SK-N-SH treated with all-trans-retinoic acid at 6 μM for 48 hours (cell line): Measurements from ENCODE around the gene OR6C74.

Experiments used
- ATAC-seq: fragments of 200-7000 bp; cut with Tn5 transposase; 3 replicates; pipeline ENCODE4 v1.9.1; 2020; ENCODE audit warnings: mild to moderate bottlenecking, moderate library complexity
- ARNTL ChIP-seq: fragments of 450-650 bp; formaldehyde crosslinking; IDR thresholded peaks from 2 replicates; pipeline ENCODE4 v1.5.0; 2020; ENCODE audit warnings: low read depth, mild to moderate bottlenecking, moderate library complexity, borderline replicate concordance
- BACH2 ChIP-seq: fragments of 250-450 bp; sonication (Bioruptor Pico); IDR thresholded peaks from 2 replicates; pipeline ENCODE4 v1.9.0; 2021; ENCODE audit warnings: mild to moderate bottlenecking, borderline replicate concordance
- CSDC2 ChIP-seq: fragments of 250-450 bp; sonication (Bioruptor Pico); IDR thresholded peaks from 2 replicates; pipeline ENCODE4 v1.5.0; 2020; ENCODE audit warnings: mild to moderate bottlenecking, moderate library complexity
- ESRRG ChIP-seq: fragments of 250-450 bp; sonication (Bioruptor Pico); IDR thresholded peaks from 2 replicates; pipeline ENCODE4 v1.6.1; 2021; ENCODE audit warnings: mild to moderate bottlenecking
- ISL1 ChIP-seq: fragments of 250-450 bp; sonication (Bioruptor Pico); IDR thresholded peaks from 2 replicates; pipeline ENCODE4 v2.1.2; 2022; ENCODE audit warnings: mild to moderate bottlenecking, moderate library complexity
- OSR1 ChIP-seq: fragments of 250-450 bp; sonication (Bioruptor Pico); IDR thresholded peaks from 2 replicates; pipeline ENCODE4 v1.8.0; 2022; ENCODE audit warnings: moderate library complexity, mild to moderate bottlenecking, inconsistent platforms
- PPARA ChIP-seq: fragments of 250-450 bp; sonication (Bioruptor Pico); IDR thresholded peaks from 2 replicates; pipeline ENCODE4 v1.5.0; 2020; ENCODE audit warnings: mild to moderate bottlenecking, borderline replicate concordance
- RARB ChIP-seq: fragments of 250-450 bp; sonication (Bioruptor Pico); IDR thresholded peaks from 2 replicates; pipeline ENCODE4 v1.8.0; 2021; ENCODE audit warnings: mild to moderate bottlenecking, moderate library complexity
- SNAI2 ChIP-seq: fragments of 250-450 bp; sonication (Bioruptor Pico); IDR thresholded peaks from 2 replicates; pipeline ENCODE4 v1.5.0; 2020; ENCODE audit warnings: mild to moderate bottlenecking, moderate library complexity
- TCF4 ChIP-seq: fragments of 250-450 bp; sonication (Bioruptor Pico); IDR thresholded peaks from 2 replicates; pipeline ENCODE4 v1.8.0; 2021; ENCODE audit warnings: mild to moderate bottlenecking, moderate library complexity, borderline replicate concordance
- TOX ChIP-seq: fragments of 250-450 bp; sonication (Bioruptor Pico); IDR thresholded peaks from 2 replicates; pipeline ENCODE4 v1.8.0; 2021; ENCODE audit warnings: mild to moderate bottlenecking, moderate library complexity, borderline replicate concordance
- ZFP3 ChIP-seq: fragments of 250-450 bp; sonication (Bioruptor Pico); IDR thresholded peaks from 2 replicates; pipeline ENCODE4 v1.5.0; 2020; ENCODE audit warnings: mild to moderate bottlenecking, moderate library complexity
- ZFP30 ChIP-seq: fragments of 450-650 bp; formaldehyde crosslinking; IDR thresholded peaks from 2 replicates; pipeline ENCODE4 v1.5.0; 2022; ENCODE audit warnings: mild to moderate bottlenecking, moderate library complexity
- ZNF565 ChIP-seq: fragments of 450-650 bp; formaldehyde crosslinking; conservative IDR thresholded peaks from 2 replicates; pipeline ENCODE4 v1.5.0; 2020; ENCODE audit warnings: low read depth, mild to moderate bottlenecking, moderate library complexity
- ZNF70 ChIP-seq: fragments of 450-650 bp; formaldehyde crosslinking; IDR thresholded peaks from 2 replicates; pipeline ENCODE4 v1.5.0; 2020; ENCODE audit warnings: mild to moderate bottlenecking, moderate library complexity
- ZNF8 ChIP-seq: fragments of 450-650 bp; formaldehyde crosslinking; IDR thresholded peaks from 2 replicates; pipeline ENCODE4 v1.5.0; 2020; ENCODE audit warnings: mild to moderate bottlenecking, moderate library complexity
- TF ChIP-seq, protein P1 (sequence below): fragments of 250-450 bp; sonication (Bioruptor Pico); IDR thresholded peaks from 2 replicates; pipeline ENCODE4 v1.5.0; 2020; ENCODE audit warnings: mild to moderate bottlenecking, moderate library complexity
- TF ChIP-seq, protein P2 (sequence below): fragments of 250-450 bp; sonication (Bioruptor Pico); IDR thresholded peaks from 2 replicates; pipeline ENCODE4 v1.8.0; 2021; ENCODE audit warnings: low read depth, mild to moderate bottlenecking, moderate library complexity, borderline replicate concordance
- TF ChIP-seq, protein P3 (sequence below): fragments of 250-450 bp; sonication (Bioruptor Pico); IDR thresholded peaks from 2 replicates; pipeline ENCODE4 v1.5.1; 2021; ENCODE audit warnings: mild to moderate bottlenecking, moderate library complexity
- TF ChIP-seq, protein P4 (sequence below): fragments of 250-450 bp; sonication (Bioruptor Pico); IDR thresholded peaks from 2 replicates; pipeline ENCODE4 v1.5.1; 2020; ENCODE audit warnings: low read depth, mild to moderate bottlenecking, moderate library complexity
- TF ChIP-seq, protein P5 (sequence below): fragments of 250-450 bp; sonication (Bioruptor Pico); IDR thresholded peaks from 2 replicates; pipeline ENCODE4 v1.8.0; 2020; ENCODE audit warnings: mild to moderate bottlenecking, moderate library complexity, borderline replicate concordance

Gene OR6C74

DNA sequence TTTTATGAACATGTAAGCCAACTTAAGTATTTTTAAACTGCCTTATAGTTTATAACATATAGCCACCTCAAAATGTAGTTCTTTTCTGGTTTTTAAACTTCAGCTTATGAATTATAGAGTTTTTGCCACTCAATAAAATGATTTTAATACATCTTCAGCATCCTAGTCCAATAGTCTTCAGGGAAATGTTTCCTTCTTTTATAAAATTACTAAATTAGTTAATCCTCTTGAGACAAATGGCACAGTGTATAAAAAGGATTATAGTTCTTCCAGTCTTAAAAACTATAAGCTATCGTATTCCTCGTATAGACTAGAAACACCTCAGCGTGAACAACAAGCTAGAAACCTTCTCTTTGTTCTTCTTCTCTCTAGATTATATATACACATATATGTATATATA is at the start of gene OR6C74:
Gene OR6C74 (plus strand): TSS at position 301 of the 400 bp plus-strand sequence. CDS start 2,679 bp downstream, outside the sequence.
- no peak for TF ChIP-seq ZFP3 (CRISPR knock-in tag)
- TF ChIP-seq CSDC2 (CRISPR knock-in tag), result no peak
- no peak for TF ChIP-seq ESRRG (CRISPR knock-in tag)
- TF ChIP-seq, protein P1, sequence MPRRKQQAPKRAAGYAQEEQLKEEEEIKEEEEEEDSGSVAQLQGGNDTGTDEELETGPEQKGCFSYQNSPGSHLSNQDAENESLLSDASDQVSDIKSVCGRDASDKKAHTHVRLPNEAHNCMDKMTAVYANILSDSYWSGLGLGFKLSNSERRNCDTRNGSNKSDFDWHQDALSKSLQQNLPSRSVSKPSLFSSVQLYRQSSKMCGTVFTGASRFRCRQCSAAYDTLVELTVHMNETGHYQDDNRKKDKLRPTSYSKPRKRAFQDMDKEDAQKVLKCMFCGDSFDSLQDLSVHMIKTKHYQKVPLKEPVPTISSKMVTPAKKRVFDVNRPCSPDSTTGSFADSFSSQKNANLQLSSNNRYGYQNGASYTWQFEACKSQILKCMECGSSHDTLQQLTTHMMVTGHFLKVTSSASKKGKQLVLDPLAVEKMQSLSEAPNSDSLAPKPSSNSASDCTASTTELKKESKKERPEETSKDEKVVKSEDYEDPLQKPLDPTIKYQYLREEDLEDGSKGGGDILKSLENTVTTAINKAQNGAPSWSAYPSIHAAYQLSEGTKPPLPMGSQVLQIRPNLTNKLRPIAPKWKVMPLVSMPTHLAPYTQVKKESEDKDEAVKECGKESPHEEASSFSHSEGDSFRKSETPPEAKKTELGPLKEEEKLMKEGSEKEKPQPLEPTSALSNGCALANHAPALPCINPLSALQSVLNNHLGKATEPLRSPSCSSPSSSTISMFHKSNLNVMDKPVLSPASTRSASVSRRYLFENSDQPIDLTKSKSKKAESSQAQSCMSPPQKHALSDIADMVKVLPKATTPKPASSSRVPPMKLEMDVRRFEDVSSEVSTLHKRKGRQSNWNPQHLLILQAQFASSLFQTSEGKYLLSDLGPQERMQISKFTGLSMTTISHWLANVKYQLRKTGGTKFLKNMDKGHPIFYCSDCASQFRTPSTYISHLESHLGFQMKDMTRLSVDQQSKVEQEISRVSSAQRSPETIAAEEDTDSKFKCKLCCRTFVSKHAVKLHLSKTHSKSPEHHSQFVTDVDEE (CRISPR knock-in tag), result no peak
- no peak for TF ChIP-seq ZNF8
- TF ChIP-seq ISL1, result no peak
- no peak for TF ChIP-seq ZNF565
- TF ChIP-seq, protein P2, sequence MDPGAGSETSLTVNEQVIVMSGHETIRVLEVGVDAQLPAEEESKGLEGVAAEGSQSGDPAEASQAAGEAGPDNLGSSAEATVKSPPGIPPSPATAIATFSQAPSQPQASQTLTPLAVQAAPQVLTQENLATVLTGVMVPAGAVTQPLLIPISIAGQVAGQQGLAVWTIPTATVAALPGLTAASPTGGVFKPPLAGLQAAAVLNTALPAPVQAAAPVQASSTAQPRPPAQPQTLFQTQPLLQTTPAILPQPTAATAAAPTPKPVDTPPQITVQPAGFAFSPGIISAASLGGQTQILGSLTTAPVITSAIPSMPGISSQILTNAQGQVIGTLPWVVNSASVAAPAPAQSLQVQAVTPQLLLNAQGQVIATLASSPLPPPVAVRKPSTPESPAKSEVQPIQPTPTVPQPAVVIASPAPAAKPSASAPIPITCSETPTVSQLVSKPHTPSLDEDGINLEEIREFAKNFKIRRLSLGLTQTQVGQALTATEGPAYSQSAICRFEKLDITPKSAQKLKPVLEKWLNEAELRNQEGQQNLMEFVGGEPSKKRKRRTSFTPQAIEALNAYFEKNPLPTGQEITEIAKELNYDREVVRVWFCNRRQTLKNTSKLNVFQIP (CRISPR knock-in tag), result no peak
- TF ChIP-seq SNAI2 (CRISPR knock-in tag), result no peak
- no peak for TF ChIP-seq OSR1 (CRISPR knock-in tag)
- TF ChIP-seq ARNTL (CRISPR knock-in tag), result no peak
- TF ChIP-seq PPARA (CRISPR knock-in tag), result no peak
- TF ChIP-seq BACH2, result no peak
- TF ChIP-seq, protein P3, sequence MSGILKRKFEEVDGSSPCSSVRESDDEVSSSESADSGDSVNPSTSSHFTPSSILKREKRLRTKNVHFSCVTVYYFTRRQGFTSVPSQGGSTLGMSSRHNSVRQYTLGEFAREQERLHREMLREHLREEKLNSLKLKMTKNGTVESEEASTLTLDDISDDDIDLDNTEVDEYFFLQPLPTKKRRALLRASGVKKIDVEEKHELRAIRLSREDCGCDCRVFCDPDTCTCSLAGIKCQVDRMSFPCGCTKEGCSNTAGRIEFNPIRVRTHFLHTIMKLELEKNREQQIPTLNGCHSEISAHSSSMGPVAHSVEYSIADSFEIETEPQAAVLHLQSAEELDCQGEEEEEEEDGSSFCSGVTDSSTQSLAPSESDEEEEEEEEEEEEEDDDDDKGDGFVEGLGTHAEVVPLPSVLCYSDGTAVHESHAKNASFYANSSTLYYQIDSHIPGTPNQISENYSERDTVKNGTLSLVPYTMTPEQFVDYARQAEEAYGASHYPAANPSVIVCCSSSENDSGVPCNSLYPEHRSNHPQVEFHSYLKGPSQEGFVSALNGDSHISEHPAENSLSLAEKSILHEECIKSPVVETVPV (CRISPR knock-in tag), result no peak
- TF ChIP-seq ZFP30 (CRISPR knock-in tag), result no peak
- TF ChIP-seq, protein P4, sequence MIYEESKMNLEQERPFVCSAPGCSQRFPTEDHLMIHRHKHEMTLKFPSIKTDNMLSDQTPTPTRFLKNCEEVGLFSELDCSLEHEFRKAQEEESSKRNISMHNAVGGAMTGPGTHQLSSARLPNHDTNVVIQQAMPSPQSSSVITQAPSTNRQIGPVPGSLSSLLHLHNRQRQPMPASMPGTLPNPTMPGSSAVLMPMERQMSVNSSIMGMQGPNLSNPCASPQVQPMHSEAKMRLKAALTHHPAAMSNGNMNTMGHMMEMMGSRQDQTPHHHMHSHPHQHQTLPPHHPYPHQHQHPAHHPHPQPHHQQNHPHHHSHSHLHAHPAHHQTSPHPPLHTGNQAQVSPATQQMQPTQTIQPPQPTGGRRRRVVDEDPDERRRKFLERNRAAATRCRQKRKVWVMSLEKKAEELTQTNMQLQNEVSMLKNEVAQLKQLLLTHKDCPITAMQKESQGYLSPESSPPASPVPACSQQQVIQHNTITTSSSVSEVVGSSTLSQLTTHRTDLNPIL, result no peak
- no peak for TF ChIP-seq TCF4 (CRISPR knock-in tag)
- no peak for TF ChIP-seq TOX (CRISPR knock-in tag)
- TF ChIP-seq ZNF70 (CRISPR knock-in tag), result no peak
- no peak for ATAC-seq

DNA sequence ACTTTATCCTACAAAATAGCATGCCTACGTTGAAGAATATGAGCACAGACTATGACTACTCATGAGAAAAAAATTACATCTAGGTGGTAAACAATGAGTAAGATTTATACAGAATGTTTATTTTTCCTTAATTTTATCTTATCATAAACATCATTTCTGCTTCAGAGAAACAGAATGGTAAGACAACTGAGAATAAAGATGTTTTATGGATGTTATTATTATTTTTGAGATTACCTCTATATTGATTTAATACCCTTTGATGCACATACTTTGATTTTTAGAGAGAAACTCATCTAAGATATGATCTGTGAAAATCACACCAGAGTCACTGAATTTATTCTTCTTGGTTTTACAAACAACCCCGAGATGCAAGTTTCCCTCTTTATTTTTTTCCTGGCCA is 23.7 kb upstream of the OR6C74 start, which contains the start of gene OR10A7:
Gene OR10A7 (plus strand): TSS at position 301 of the 400 bp plus-strand sequence. CDS start 0 bp downstream, at position 301.
- ATAC-seq, result no peak
- TF ChIP-seq, protein P3 (CRISPR knock-in tag), result no peak
- no peak for TF ChIP-seq ZNF8
- no peak for TF ChIP-seq ZNF70 (CRISPR knock-in tag)
- no peak for TF ChIP-seq BACH2
- TF ChIP-seq, protein P4, result no peak
- no peak for TF ChIP-seq CSDC2 (CRISPR knock-in tag)
- no peak for TF ChIP-seq OSR1 (CRISPR knock-in tag)
- no peak for TF ChIP-seq ISL1
- TF ChIP-seq, protein P5, sequence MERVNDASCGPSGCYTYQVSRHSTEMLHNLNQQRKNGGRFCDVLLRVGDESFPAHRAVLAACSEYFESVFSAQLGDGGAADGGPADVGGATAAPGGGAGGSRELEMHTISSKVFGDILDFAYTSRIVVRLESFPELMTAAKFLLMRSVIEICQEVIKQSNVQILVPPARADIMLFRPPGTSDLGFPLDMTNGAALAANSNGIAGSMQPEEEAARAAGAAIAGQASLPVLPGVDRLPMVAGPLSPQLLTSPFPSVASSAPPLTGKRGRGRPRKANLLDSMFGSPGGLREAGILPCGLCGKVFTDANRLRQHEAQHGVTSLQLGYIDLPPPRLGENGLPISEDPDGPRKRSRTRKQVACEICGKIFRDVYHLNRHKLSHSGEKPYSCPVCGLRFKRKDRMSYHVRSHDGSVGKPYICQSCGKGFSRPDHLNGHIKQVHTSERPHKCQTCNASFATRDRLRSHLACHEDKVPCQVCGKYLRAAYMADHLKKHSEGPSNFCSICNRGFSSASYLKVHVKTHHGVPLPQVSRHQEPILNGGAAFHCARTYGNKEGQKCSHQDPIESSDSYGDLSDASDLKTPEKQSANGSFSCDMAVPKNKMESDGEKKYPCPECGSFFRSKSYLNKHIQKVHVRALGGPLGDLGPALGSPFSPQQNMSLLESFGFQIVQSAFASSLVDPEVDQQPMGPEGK, result no peak
- no peak for TF ChIP-seq ESRRG (CRISPR knock-in tag)
- no peak for TF ChIP-seq RARB (CRISPR knock-in tag)
- no peak for TF ChIP-seq ARNTL (CRISPR knock-in tag)
- no peak for TF ChIP-seq ZFP3 (CRISPR knock-in tag)
- TF ChIP-seq, protein P1 (CRISPR knock-in tag), result no peak
